Measurements from ENCODE around the gene FBXO38.

- TF ChIP-seq IRF1 (CRISPR knock-in tag; IDR thresholded peaks at IDR 0.05): no peak
- TF ChIP-seq CTCF (IDR thresholded peaks at IDR 0.05): no peak
- no peak for TF ChIP-seq USF1 (CRISPR knock-in tag; IDR thresholded peaks at IDR 0.05)
- TF ChIP-seq ATF3 (CRISPR knock-in tag; conservative IDR thresholded peaks at IDR 0.05): no peak
- no peak for TF ChIP-seq ZNF263 (CRISPR knock-in tag; IDR thresholded peaks at IDR 0.05; ENCODE audit: low read depth)
- no peak for TF ChIP-seq USF2 (CRISPR knock-in tag; IDR thresholded peaks at IDR 0.05)
- no peak for TF ChIP-seq CREM (CRISPR knock-in tag; IDR thresholded peaks at IDR 0.05)
- no peak for TF ChIP-seq NR1H2 (CRISPR knock-in tag; IDR thresholded peaks at IDR 0.05)
- no peak for TF ChIP-seq SMAD4 (CRISPR knock-in tag; IDR thresholded peaks at IDR 0.05)
- TF ChIP-seq ZBTB21 (CRISPR knock-in tag; IDR thresholded peaks at IDR 0.05; ENCODE audit: borderline replicate concordance): no peak
- no peak for TF ChIP-seq MLX (CRISPR knock-in tag; IDR thresholded peaks at IDR 0.05)
- no peak for TF ChIP-seq ZBTB43 (CRISPR knock-in tag; IDR thresholded peaks at IDR 0.05)
These were observed 108.6 kb downstream of the FBXO38 start for GRCh38 chr5:148492351-148492750.
